HepG2 (cell line): ENCODE data around the gene ABHD18.
A peak's percentile ranks its signal among the peaks of the same experiment; 100 is the strongest.
"Not testable (repeated sequence)": the region's sequence is repeated elsewhere in the genome, so short reads cannot be mapped to it uniquely, and the experiment has no call there.

Source experiments
- BRCA1 ChIP-seq: sonication (generic); formaldehyde crosslinking; IDR thresholded peaks from 2 replicates; pipeline ENCODE4 v1.4.0; 2020; ENCODE audit warnings: missing genetic modification reagents
- BRF2 ChIP-seq: sonication (generic); formaldehyde crosslinking; IDR thresholded peaks from 2 replicates; pipeline ENCODE4 v1.8.1; 2022; ENCODE audit warnings: mild to moderate bottlenecking, missing genetic modification reagents
- CTCF ChIP-seq: sonication (generic); formaldehyde crosslinking; IDR thresholded peaks from 2 replicates; pipeline ENCODE4 v1.5.0; 2020; ENCODE audit warnings: mild to moderate bottlenecking, missing genetic modification reagents, moderate library complexity
- FOSL2 ChIP-seq: sonication (generic); formaldehyde crosslinking; IDR thresholded peaks from 2 replicates; pipeline ENCODE4 v1.4.0; 2020; ENCODE audit warnings: missing genetic modification reagents
- KLF11 ChIP-seq: IDR thresholded peaks from 2 replicates; pipeline ENCODE4 v1.6.1; 2016; ENCODE audit warnings: missing compliant biosample characterization
- MAF1 ChIP-seq: sonication (generic); formaldehyde crosslinking; IDR thresholded peaks from 2 replicates; pipeline ENCODE4 v1.5.0; 2020; ENCODE audit warnings: missing genetic modification reagents, borderline replicate concordance
- NFIB ChIP-seq: sonication (generic); formaldehyde crosslinking; IDR thresholded peaks from 2 replicates; pipeline ENCODE4 v1.9.0; 2021; ENCODE audit warnings: missing genetic modification reagents, mild to moderate bottlenecking, borderline replicate concordance
- NR2F1 ChIP-seq, 2 experiments: fragments of 450-650 bp in 1 of 2; formaldehyde crosslinking in 1 of 2; IDR thresholded peaks; 2 replicates each; pipeline versions ENCODE4 v1.5.0 to v1.6.1; 2016 to 2020; ENCODE audit warnings: mild to moderate bottlenecking in 1 of 2, missing compliant biosample characterization in 1 of 2, missing genetic modification reagents in 1 of 2, moderate library complexity in 1 of 2
- RFX5 ChIP-seq: IDR thresholded peaks from 2 replicates; pipeline ENCODE4 v1.6.1; 2011; ENCODE audit warnings: low read depth, low read length, improper control_type of control experiment
- SRY ChIP-seq: sonication (generic); formaldehyde crosslinking; IDR thresholded peaks from 2 replicates; pipeline ENCODE4 v1.8.0; 2022; ENCODE audit warnings: mild to moderate bottlenecking, missing genetic modification reagents
- TGIF2 ChIP-seq: IDR thresholded peaks from 2 replicates; pipeline ENCODE4 v1.6.1; 2016; ENCODE audit warnings: control low read depth, missing compliant biosample characterization
- ZNF142 ChIP-seq: sonication (generic); formaldehyde crosslinking; IDR thresholded peaks from 2 replicates; pipeline ENCODE4 v1.4.0; 2020; ENCODE audit warnings: missing genetic modification reagents
- ZNF530 ChIP-seq: sonication (generic); formaldehyde crosslinking; IDR thresholded peaks from 2 replicates; pipeline ENCODE4 v1.5.0; 2020; ENCODE audit warnings: low read depth, mild to moderate bottlenecking, missing genetic modification reagents
- ZNF614 ChIP-seq: IDR thresholded peaks from 2 replicates; pipeline ENCODE4 v1.6.1; 2018; ENCODE audit warnings: missing biosample characterization, missing genetic modification reagents, inconsistent platforms, borderline replicate concordance

GRCh38 chr4:128051229-128051628, 86.0 kb downstream of the ABHD18 start:
- TF ChIP-seq SRY (CRISPR knock-in tag); BRF2 (CRISPR knock-in tag); ZNF142 (CRISPR knock-in tag); RFX5; FOSL2 (CRISPR knock-in tag); TGIF2 (CRISPR knock-in tag); NR2F1 (CRISPR knock-in tag; IDR thresholded peaks at IDR 0.05); BRCA1; ZNF530 (CRISPR knock-in tag); NFIB (CRISPR knock-in tag); KLF11; MAF1 (CRISPR knock-in tag): not testable (repeated sequence)
- peak; percentile 74 for TF ChIP-seq CTCF (CRISPR knock-in tag)
- 0 out of 2 replicates have a peak, but pooled peaks have one; percentile 17 for TF ChIP-seq ZNF614 (CRISPR knock-in tag)
